ENCODE data around the gene CILP2. TPM values are rescaled to one million over a fixed set of nuclear protein-coding genes. Genes with fewer than 3 reads are reported as not detected.

The CILP2 gene
- total RNA-seq, 1 experiment from 2014 or later: 0.77 TPM

GRCh38 chr19:19591133-19591825 is 53.2 kb downstream of the CILP2 start:
- DNase-seq (ENCODE audit: low spot score): peak; percentile 89
- CTCF ChIA-PET: no interaction called here
- intact Hi-C loops (cut with micrococcal nuclease; ENCODE audit: unreplicated experiment): loop anchor here (2.0 kb wide), 1 partner anchor 38 kb away; the partner anchor contains the start of gene LPAR2
- Histone ChIP-seq H3K27ac (ENCODE audit: low read depth, low read length, poor library complexity, severe bottlenecking) (peak overlapping the region; percentile 77), H3K4me1 (ENCODE audit: insufficient read depth, low read length, poor library complexity, severe bottlenecking) (peaks cover 20% of the 10 kb centered on the region), H3K4me3 (ENCODE audit: low read depth, low read length, poor library complexity, severe bottlenecking) (no peak overlapping the region), H3K36me3 (ENCODE audit: insufficient read depth, low read length, poor library complexity, severe bottlenecking) (no peaks in the 10 kb centered on the region), H3K9me3 (ENCODE audit: low read depth, low read length, poor library complexity, severe bottlenecking) (no peaks in the 10 kb centered on the region), H3K27me3 (replicated peaks; ENCODE audit: insufficient read depth, low read depth, low read length, poor library complexity) (no peaks in the 10 kb centered on the region)
- no TSS peak for BruUV-seq (replicated peaks)
- TF ChIP-seq EZH2 (IDR thresholded peaks at IDR 0.05; ENCODE audit: borderline replicate concordance, low read depth, low read length, poor library complexity, severe bottlenecking) (no peak), CTCF (conservative IDR thresholded peaks at IDR 0.05; ENCODE audit: low read depth, low read length) (no peak)
- POLR2A ChIA-PET (ENCODE audit: low non-redundant PET): interaction anchor here (0.5 kb wide), 1 partner anchor 70 kb away, joined by 5 read pairs; no protein-coding TSS in a partner anchor

- TF ChIP-seq CTCF (conservative IDR thresholded peaks at IDR 0.05; ENCODE audit: low read depth, low read length) (no peak), EZH2 (IDR thresholded peaks at IDR 0.05; ENCODE audit: borderline replicate concordance, low read depth, low read length, poor library complexity, severe bottlenecking) (no peak)
- ChIA-PET POLR2A (ENCODE audit: low non-redundant PET) (no interaction called here), CTCF (no interaction called here)
- H3K4me1 ChIP-seq (ENCODE audit: insufficient read depth, low read length, poor library complexity, severe bottlenecking): peaks cover 20% of the 10 kb centered on the region
- H3K9me3 ChIP-seq (ENCODE audit: low read depth, low read length, poor library complexity, severe bottlenecking): no peaks in the 10 kb centered on the region
- H3K36me3 ChIP-seq (ENCODE audit: insufficient read depth, low read length, poor library complexity, severe bottlenecking): no peaks in the 10 kb centered on the region
- H3K27ac ChIP-seq (ENCODE audit: low read depth, low read length, poor library complexity, severe bottlenecking): no peak overlapping the region
- intact Hi-C loops (cut with micrococcal nuclease; ENCODE audit: unreplicated experiment): no loop called here
- no peaks in the 10 kb centered on the region for H3K27me3 ChIP-seq (replicated peaks; ENCODE audit: insufficient read depth, low read depth, low read length, poor library complexity)
- BruUV-seq (replicated peaks): no TSS peak
- H3K4me3 ChIP-seq (ENCODE audit: low read depth, low read length, poor library complexity, severe bottlenecking): no peak overlapping the region
- DNase-seq (ENCODE audit: low spot score): no peak
Measured at GRCh38 chr19:19592690-19593089, 54.6 kb downstream of the CILP2 start.

- no TSS peak for BruUV-seq (replicated peaks)
- Histone ChIP-seq H3K9me3 (ENCODE audit: low read depth, low read length, poor library complexity, severe bottlenecking) (no peaks in the 10 kb centered on the region), H3K4me1 (ENCODE audit: insufficient read depth, low read length, poor library complexity, severe bottlenecking) (peaks cover 20% of the 10 kb centered on the region), H3K27ac (ENCODE audit: low read depth, low read length, poor library complexity, severe bottlenecking) (no peak overlapping the region), H3K4me3 (ENCODE audit: low read depth, low read length, poor library complexity, severe bottlenecking) (no peak overlapping the region), H3K27me3 (replicated peaks; ENCODE audit: insufficient read depth, low read depth, low read length, poor library complexity) (no peaks in the 10 kb centered on the region), H3K36me3 (ENCODE audit: insufficient read depth, low read length, poor library complexity, severe bottlenecking) (no peaks in the 10 kb centered on the region)
- no peak for DNase-seq (ENCODE audit: low spot score)
- intact Hi-C loops (cut with micrococcal nuclease; ENCODE audit: unreplicated experiment): no loop called here
- POLR2A ChIA-PET (ENCODE audit: low non-redundant PET): no interaction called here
- CTCF ChIA-PET: no interaction called here
- TF ChIP-seq CTCF (conservative IDR thresholded peaks at IDR 0.05; ENCODE audit: low read depth, low read length) (no peak), EZH2 (IDR thresholded peaks at IDR 0.05; ENCODE audit: borderline replicate concordance, low read depth, low read length, poor library complexity, severe bottlenecking) (no peak)
Measured at GRCh38 chr19:19594381-19594780, 56.3 kb downstream of the CILP2 start.
